Stimulated activated CD8-positive, alpha-beta memory T cell treated with anti-CD3 and anti-CD28 coated beads, Interleukin-15, amount 100 ng/mL, for 48 hours (primary cell): Measurements from ENCODE around the gene SPAG7.
"Not testable (repeated sequence)": the region's sequence is repeated elsewhere in the genome, so short reads cannot be mapped to it uniquely, and the experiment has no call there.

Source experiments
- DNase-seq, 2 donors: peaks; one replicate each; pipeline ENCODE4 v3.0.0-alpha.2; 2020; ENCODE audit warnings: low read depth in 2 of 2

Gene SPAG7

DNA sequence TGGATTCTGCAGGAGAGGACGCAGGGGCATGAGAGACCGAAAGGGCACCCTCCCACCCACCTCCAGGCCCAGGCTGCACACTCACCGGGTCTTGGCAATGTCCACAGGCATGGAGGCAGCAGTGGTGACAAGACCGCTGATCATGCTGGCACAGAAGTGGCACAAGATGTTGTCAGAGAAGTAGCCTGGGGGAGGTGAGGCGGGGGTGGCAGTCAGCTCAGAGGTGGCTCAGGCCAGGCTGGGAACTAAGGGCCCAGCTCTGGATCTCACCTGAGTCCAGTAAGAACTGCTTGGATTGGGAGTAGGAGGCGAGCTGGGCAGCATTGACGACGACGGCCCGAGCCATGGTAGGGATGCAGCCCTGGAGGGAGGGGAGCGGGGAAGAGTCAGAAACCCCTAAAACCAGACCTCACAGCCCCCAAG, 29.5 kb downstream of the SPAG7 start:
- no peak for DNase-seq

- DNase-seq: no peak
Observed at GRCh38 chr17:4937553-4937952, 30.1 kb downstream of the SPAG7 start.

- DNase-seq: no peak
Observed at GRCh38 chr17:4936436-4936835, 31.2 kb downstream of the SPAG7 start.

DNA sequence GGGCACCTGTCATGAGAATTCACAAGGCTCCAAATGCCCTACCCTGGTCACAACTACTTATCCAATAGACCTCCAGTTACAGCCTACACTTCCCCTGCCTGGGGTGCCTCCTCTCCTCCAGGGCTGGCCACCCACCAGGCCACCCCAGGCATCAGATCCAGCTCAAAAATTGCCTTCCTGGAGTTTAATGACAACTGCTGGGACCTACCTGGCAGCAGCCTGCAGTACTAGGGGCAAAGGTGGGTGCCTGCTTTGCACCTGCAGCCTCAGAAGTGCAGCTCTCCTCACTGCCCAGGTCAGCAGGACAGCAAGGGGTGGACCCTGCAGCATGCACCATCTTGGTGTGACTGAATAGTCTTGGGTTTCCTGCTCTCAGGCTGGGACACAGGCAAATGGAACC, 32.0 kb downstream of the SPAG7 start:
- DNase-seq: no peak

DNA sequence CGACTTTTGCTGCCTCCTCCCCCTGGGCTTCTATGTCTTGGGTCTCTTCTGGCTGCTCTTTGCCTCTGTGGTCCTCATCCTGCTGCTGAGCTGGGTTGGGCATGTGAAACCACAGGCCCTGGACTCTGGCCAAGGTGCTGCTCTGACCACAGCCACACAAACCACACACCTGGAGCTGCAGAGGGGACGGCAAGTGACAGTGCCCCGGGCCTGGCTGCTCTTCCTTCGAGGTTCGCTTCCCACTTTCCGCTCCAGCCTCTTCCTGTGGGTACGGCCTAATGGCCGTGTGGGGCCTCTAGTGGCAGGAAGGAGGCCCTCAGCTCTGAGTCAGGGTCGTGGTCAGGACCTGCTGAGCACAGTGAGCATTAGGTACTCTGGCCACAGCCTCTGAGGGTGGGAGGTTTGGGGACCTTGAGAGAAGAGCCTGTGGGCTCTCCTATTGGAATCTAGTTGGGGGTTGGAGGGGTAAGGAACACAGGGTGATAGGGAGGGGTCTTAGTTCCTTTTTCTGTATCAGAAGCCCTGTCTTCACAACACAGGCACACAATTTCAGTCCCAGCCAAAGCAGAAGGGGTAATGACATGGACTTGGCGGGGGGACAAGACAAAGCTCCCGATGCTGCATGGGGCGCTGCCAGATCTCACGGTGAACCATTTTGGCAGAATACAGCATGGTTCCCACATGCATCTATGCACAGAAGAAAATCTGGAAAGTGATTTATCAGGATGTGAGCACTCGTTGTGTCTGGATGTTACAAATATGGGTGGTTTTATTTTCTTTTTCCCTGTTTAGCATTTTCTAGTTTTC, 33.2 kb downstream of the SPAG7 start:
- DNase-seq: no peak

- no peak for DNase-seq
Observed at GRCh38 chr17:4933646-4934045, 34.0 kb downstream of the SPAG7 start.

GRCh38 chr17:4932756-4933155, 34.9 kb downstream of the SPAG7 start:
- no peak for DNase-seq

DNA sequence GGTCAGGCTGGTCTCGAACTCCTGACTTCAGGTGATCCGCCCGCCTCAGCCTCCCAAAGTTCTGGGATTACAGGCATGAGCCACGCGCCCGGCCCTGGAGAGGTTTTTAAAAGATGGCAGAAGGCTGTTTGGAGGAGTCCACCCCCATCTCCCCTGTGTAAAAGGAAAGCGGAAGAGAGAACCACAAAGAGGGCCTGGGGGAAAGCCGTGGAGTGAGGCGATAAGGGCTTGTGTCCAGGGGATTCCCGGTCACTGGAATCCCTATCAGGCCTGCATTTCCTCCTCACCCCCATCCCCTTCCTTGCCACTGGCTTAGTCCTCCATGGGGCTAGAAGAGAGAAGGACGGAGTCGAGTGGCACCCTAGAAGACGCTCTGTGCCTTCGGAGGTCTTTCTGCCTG, 35.7 kb downstream of the SPAG7 start, which contains the start of gene GP1BA:
Gene GP1BA (plus strand): TSS at position 315 of the 400 bp plus-strand sequence. CDS start 328 bp downstream, outside the sequence.
- DNase-seq: no peak

GRCh38 chr17:4928881-4929280, 38.7 kb downstream of the SPAG7 start:
- no peak for DNase-seq

DNA sequence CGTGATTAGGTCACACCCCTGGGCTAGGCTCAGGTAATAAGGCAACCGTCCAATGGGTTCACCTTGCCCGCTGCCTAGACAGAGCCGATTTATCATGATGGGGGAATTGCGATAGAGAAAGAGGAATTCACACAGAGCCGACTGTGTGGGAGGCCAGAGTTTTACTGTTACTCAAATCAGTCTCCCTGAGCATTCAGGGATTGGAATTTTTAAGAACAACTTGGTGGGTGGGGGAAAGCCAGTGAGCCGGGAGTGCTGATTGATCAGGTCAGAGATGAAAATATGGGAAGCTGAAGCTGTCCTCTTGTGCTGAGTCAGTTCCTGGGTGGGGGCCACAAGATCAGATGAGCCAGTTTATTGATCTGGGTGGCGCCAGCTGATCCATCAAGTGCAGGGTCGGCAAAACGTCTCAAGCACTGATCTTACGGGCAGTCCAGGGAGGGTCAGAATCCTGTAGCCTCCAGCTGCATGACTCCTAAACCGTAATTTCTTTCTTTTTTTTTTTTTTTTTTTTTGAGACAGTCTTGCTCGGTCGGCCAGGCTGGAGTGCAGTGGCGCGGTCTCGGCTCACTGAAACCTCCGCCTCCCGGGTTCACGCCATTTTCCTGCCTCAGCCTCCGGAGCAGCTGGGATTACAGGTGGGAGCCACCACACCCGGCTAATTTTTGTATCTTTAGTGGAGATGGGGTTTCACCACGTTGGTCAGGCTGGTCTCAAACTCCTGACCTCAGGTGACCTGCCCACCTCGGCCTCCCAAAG, 40.9 kb downstream of the SPAG7 start:
- not testable (repeated sequence) for DNase-seq

- DNase-seq: no peak
Observed at GRCh38 chr17:4921320-4921719, 46.3 kb downstream of the SPAG7 start.

DNA sequence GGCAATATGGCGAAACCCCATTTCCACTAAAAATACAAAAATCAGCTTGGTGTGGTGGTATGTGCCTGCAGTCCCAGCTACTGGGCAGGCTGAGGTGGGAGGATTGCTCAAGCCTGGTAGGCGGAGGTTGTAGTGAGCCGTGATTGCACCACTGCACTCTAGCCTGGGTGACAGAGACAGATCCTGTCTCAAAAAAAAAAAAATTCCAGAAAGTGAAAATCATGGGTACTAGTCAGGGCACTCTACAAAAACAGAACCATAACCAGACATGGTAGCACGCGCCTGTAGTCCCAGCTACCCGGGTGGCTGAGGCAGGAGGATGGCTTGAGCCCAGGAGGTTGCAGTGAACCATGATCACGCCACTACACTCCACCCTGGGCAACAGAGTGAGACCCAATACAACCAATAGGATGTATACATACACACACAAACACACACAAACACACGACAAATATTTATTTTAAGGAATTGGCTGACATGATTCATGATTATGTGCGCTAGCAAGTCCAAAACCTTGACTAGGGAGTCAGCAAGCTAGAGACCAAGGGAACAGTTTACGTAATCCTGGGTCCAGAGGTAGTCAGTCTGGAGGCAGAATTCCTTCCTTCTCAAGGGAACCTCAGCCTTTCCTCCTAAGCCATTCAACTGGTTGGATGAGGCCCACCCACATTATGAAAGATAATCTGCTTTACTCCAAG, 47.1 kb downstream of the SPAG7 start:
- DNase-seq: no peak

DNA sequence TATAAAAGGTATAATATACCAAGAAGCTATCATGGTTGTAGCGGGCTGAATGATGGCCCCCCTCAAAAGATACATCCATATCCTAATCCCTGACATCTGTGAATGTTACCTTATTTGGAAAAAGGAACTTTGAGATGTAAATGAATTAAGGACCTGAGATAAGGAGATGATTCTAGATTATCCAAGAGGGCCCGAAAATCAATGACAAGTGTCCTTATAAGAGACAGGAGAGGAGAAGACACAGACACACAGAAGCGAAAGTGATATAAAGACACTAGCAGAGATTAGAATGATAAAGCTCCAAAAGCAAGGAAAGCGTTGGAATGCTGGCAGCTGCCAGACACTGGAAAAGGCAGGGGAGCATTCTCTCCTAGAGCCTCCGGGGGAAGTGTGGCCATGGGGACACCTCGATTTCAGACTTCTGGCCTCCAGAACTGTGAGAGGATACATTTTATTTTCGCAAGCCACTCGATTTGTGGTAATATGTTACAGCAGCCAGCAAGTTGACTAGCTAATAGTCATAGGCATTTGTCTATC, 48.0 kb downstream of the SPAG7 start:
- DNase-seq: no peak

DNA sequence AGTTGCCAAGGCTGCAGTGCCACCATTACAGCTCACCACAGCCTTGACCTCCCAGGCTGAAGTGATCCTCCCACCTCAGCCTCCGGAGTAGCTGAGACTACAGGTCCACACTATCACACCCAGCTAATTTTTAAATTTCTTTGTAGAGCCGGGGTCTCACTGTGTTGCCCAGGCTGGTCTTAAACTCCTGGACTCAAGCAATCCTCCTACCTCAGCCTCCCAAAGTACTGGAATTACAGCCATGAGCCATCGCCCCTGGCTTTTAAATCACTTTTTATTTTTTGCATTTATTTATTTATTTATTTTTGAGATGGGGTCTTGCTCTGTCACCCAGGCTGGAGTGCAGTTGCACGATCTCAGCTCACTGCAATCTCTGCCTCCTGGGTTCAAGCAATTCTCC, 53.1 kb downstream of the SPAG7 start:
- DNase-seq: not testable (repeated sequence)

DNA sequence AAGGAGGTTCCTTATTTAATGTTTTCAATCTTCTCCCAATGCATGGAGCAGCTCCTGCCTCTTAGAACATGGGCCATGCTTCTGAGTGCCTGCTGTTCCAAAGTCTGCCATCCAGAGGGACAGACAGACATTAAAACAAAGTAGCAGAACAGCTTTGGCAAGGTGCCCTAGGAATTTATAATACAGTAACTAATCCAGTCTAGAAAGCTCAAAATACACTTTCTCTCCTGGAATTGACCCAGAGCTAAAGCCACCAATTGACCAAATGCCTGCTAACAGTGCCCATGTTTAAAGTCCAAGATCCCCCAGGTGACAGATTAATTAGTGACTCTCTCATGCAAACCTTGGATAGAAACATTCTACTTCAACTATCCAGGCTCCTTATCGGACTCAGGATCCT, 53.6 kb downstream of the SPAG7 start:
- no peak for DNase-seq
